Panc1 (cell line): ENCODE results near the gene MAPKAP1. TPM values are rescaled to one million over a fixed set of nuclear protein-coding genes. Genes with fewer than 3 reads are reported as not detected.

Experiments
- ATAC-seq: fragments of 200-7000 bp; cut with Tn5 transposase; 2 replicates; pipeline ENCODE4 v1.9.1; 2020; ENCODE audit warnings: mild to moderate bottlenecking, moderate library complexity
- BruUV-seq: library from RNA; stranded (reverse); fragments of 400-500 nt; replicated peaks from 2 replicates; lab custom pipeline; 2021; lab: Mats Ljungman, UMichigan
- CTCF ChIA-PET: fragments of 300-600 bp; sonication (Branson Sonifier 250); formaldehyde crosslinking; loops from one replicate; lab custom pipeline; 2022; ENCODE audit warnings: antibody characterized with exemption; lab: Charles Lee
- POLR2A ChIA-PET: fragments of 300-600 bp; sonication (Branson Sonifier 250); formaldehyde crosslinking; loops from one replicate; lab custom pipeline; 2022; ENCODE audit warnings: antibody characterized with exemption; lab: Charles Lee
- DNase-seq: peaks from one replicate; pipeline ENCODE4 v3.0.0-alpha.2; 2010; ENCODE audit warnings: low read depth, low spot score
- H3K27ac ChIP-seq: 2 replicates; pipeline ENCODE4 v1.5.1; 2011; ENCODE audit warnings: mild to moderate bottlenecking, low read length, inconsistent platforms
- H3K27me3 ChIP-seq: fragments of 200-500 bp; sonication (Bioruptor generic); 2 replicates; pipeline ENCODE4 v1.6.0; 2014; ENCODE audit warnings: low read length, inconsistent platforms; ENCODE audit not compliant: control insufficient read depth, insufficient read depth
- H3K36me3 ChIP-seq: fragments of 200-500 bp; sonication (Bioruptor generic); 2 replicates; pipeline ENCODE4 v1.5.1; 2014; ENCODE audit warnings: inconsistent platforms, mild to moderate bottlenecking, low read length, moderate library complexity; ENCODE audit not compliant: control insufficient read depth, insufficient read depth
- H3K4me1 ChIP-seq: 2 replicates; pipeline ENCODE4 v1.5.1; 2011; ENCODE audit warnings: inconsistent platforms, mild to moderate bottlenecking, low read length, moderate library complexity; ENCODE audit not compliant: control insufficient read depth, insufficient read depth
- H3K4me3 ChIP-seq, 2 experiments: 2 replicates each; pipeline ENCODE4 v1.5.1; 2011 to 2012; ENCODE audit warnings: low read depth in 2 of 2, low read length in 2 of 2, mild to moderate bottlenecking in 2 of 2, inconsistent platforms in 1 of 2, moderate library complexity in 1 of 2
- H3K9me3 ChIP-seq: fragments of 200-500 bp; sonication (Bioruptor generic); 2 replicates; pipeline ENCODE4 v1.5.1; 2014; ENCODE audit warnings: low read depth, mild to moderate bottlenecking, inconsistent platforms, low read length, moderate library complexity; ENCODE audit not compliant: control insufficient read depth, insufficient read depth
- CTCF ChIP-seq: fragments of 450-650 bp; IDR thresholded peaks from 2 replicates; pipeline ENCODE4 v1.5.1; 2017; ENCODE audit warnings: mild to moderate bottlenecking
- POLR2AphosphoS5 ChIP-seq: IDR thresholded peaks from 2 replicates; pipeline ENCODE4 v1.6.1; 2012; ENCODE audit warnings: mild to moderate bottlenecking, low read depth, low read length, moderate library complexity
- SIN3A ChIP-seq: IDR thresholded peaks from 2 replicates; pipeline ENCODE4 v1.6.1; 2012; ENCODE audit warnings: low read depth, mild to moderate bottlenecking, low read length, moderate library complexity, borderline replicate concordance; ENCODE audit not compliant: insufficient read depth
- TCF7L2 ChIP-seq: IDR thresholded peaks from 2 replicates; pipeline ENCODE4 v1.6.1; 2011; ENCODE audit warnings: mild to moderate bottlenecking, low read depth, low read length, inconsistent platforms
- in situ Hi-C: cut with HindIII; loops from 2 replicates; pipeline ENCODE4 v1.10.0; 2016; ENCODE audit warnings: low sequenced_read_pairs, low pct_unique_long_range_greater_than_20kb
- intact Hi-C: fragments of 100-400 bp; cut with micrococcal nuclease; formaldehyde crosslinking; loops from one replicate; pipeline ENCODE4 v1.10.0; 2022; ENCODE audit not compliant: unreplicated experiment
- total RNA-seq: library from RNA; stranded (reverse); gene quantifications from one replicate; pipeline ENCODE4 v1.2.1, GENCODE V29; 2021; ENCODE audit not compliant: unreplicated experiment
- TF ChIP-seq, protein P1 (sequence below), 2 experiments: IDR thresholded peaks; 2 replicates each; pipeline ENCODE4 v1.6.1; 2011 to 2012; ENCODE audit warnings: low read depth in 2 of 2, control low read depth in 1 of 2, low read length in 1 of 2, mild to moderate bottlenecking in 1 of 2, moderate library complexity in 1 of 2; ENCODE audit not compliant: insufficient read depth in 1 of 2

The MAPKAP1 gene
- total RNA-seq, 1 experiment from 2014 or later, result 72.7 TPM

GRCh38 chr9:125752070-125752628 is 45.1 kb upstream of the MAPKAP1 start:
- in situ Hi-C loops (no loop called here), intact Hi-C loops (no loop called here)
- Histone ChIP-seq H3K9me3 (no peaks in the 10 kb centered on the region), H3K4me1 (peaks cover 26% of the 10 kb centered on the region), H3K27me3 (no peaks in the 10 kb centered on the region), H3K27ac (no peak overlapping the region), H3K4me3 (no peak overlapping the region), H3K36me3 (peaks cover 16% of the 10 kb centered on the region)
- ATAC-seq (no peak), DNase-seq (no peak)
- BruUV-seq, result no TSS peak
- CTCF ChIA-PET, result no interaction called here
- TF ChIP-seq TCF7L2 (no peak), CTCF (no peak), SIN3A (no peak), POLR2AphosphoS5 (no peak)
- TF ChIP-seq, protein P1, sequence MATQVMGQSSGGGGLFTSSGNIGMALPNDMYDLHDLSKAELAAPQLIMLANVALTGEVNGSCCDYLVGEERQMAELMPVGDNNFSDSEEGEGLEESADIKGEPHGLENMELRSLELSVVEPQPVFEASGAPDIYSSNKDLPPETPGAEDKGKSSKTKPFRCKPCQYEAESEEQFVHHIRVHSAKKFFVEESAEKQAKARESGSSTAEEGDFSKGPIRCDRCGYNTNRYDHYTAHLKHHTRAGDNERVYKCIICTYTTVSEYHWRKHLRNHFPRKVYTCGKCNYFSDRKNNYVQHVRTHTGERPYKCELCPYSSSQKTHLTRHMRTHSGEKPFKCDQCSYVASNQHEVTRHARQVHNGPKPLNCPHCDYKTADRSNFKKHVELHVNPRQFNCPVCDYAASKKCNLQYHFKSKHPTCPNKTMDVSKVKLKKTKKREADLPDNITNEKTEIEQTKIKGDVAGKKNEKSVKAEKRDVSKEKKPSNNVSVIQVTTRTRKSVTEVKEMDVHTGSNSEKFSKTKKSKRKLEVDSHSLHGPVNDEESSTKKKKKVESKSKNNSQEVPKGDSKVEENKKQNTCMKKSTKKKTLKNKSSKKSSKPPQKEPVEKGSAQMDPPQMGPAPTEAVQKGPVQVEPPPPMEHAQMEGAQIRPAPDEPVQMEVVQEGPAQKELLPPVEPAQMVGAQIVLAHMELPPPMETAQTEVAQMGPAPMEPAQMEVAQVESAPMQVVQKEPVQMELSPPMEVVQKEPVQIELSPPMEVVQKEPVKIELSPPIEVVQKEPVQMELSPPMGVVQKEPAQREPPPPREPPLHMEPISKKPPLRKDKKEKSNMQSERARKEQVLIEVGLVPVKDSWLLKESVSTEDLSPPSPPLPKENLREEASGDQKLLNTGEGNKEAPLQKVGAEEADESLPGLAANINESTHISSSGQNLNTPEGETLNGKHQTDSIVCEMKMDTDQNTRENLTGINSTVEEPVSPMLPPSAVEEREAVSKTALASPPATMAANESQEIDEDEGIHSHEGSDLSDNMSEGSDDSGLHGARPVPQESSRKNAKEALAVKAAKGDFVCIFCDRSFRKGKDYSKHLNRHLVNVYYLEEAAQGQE (IDR thresholded peaks at IDR 0.05; ENCODE audit: insufficient read depth in 1 of 2, low read depth in 2 of 2, low read length in 1 of 2), result no peak
- POLR2A ChIA-PET, result no interaction called here

DNA sequence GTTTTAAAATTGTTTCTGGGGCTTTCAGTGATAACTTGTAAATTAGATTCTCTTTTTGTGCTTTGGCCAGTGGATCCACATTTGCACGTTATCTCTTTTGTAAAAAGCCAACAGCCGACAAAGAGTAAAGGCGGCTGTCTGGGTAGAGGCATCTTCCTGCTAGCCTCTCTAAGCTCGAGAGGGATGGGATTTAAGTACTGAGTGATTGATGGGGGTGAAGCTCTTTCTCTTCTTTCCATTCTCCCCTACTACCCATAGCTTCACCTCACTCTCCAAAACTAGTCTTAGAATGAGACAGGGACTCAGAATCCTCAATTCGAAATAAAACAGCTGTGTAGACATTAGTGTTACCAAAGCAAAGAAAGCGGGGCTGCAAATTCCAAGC is 43.6 kb upstream of the MAPKAP1 start:
- TF ChIP-seq POLR2AphosphoS5 (no peak), SIN3A (no peak), TCF7L2 (no peak), CTCF (no peak)
- TF ChIP-seq, protein P1 (IDR thresholded peaks at IDR 0.05; ENCODE audit: insufficient read depth in 1 of 2, low read depth in 2 of 2, low read length in 1 of 2), result no peak
- peaks cover 16% of the 10 kb centered on the region for H3K36me3 ChIP-seq
- in situ Hi-C loops, result no loop called here

More for the DNA sequence above, 43.6 kb upstream of the MAPKAP1 start:
- peaks cover 26% of the 10 kb centered on the region for H3K4me1 ChIP-seq
- BruUV-seq, result no TSS peak
- no peaks in the 10 kb centered on the region for H3K9me3 ChIP-seq
- intact Hi-C loops, result no loop called here
- CTCF ChIA-PET, result no interaction called here
- POLR2A ChIA-PET, result no interaction called here
- no peaks in the 10 kb centered on the region for H3K27me3 ChIP-seq
- no peak for ATAC-seq
- H3K27ac ChIP-seq, result no peak overlapping the region
- H3K4me3 ChIP-seq, result peak overlapping the region in 1 of 2 experiments; percentile 64; a peak in 1 of 4 replicates
- no peak for DNase-seq
